Ishikawa (cell line): Measurements from ENCODE around the gene CD52.

ENCODE experiments used
- CEBPB ChIP-seq: IDR thresholded peaks from 2 replicates; pipeline ENCODE4 v1.6.1; 2012
- CREB1 ChIP-seq: IDR thresholded peaks from 2 replicates; pipeline ENCODE4 v1.6.1; 2012; ENCODE audit warnings: low read depth
- EGR1 ChIP-seq: IDR thresholded peaks from 2 replicates; pipeline ENCODE4 v1.6.1; 2012
- EP300 ChIP-seq: IDR thresholded peaks from 2 replicates; pipeline ENCODE4 v1.6.1; 2012; ENCODE audit warnings: borderline replicate concordance
- FOXM1 ChIP-seq: IDR thresholded peaks from 2 replicates; pipeline ENCODE4 v1.6.1; 2012; ENCODE audit warnings: low read depth, borderline replicate concordance
- MAX ChIP-seq: IDR thresholded peaks from 2 replicates; pipeline ENCODE4 v1.6.1; 2012
- NFIC ChIP-seq: IDR thresholded peaks from 2 replicates; pipeline ENCODE4 v1.6.1; 2012
- RAD21 ChIP-seq: IDR thresholded peaks from 2 replicates; pipeline ENCODE4 v1.6.1; 2012; ENCODE audit warnings: low read depth
- REST ChIP-seq: IDR thresholded peaks from 2 replicates; pipeline ENCODE4 v1.6.1; 2012; ENCODE audit warnings: low read depth, mild to moderate bottlenecking
- TAF1 ChIP-seq: IDR thresholded peaks from 2 replicates; pipeline ENCODE4 v1.6.1; 2012; ENCODE audit warnings: low read depth, mild to moderate bottlenecking
- TEAD4 ChIP-seq: IDR thresholded peaks from 2 replicates; pipeline ENCODE4 v1.6.1; 2012
- USF1 ChIP-seq: IDR thresholded peaks from 2 replicates; pipeline ENCODE4 v1.6.1; 2012

GRCh38 chr1:26318338-26319064, 743 bp downstream of the CD52 start:
- TF ChIP-seq RAD21 (no peak), NFIC (no peak), EGR1 (no peak), EP300 (no peak), MAX (no peak), REST (no peak), TAF1 (no peak), USF1 (no peak), CEBPB (no peak), TEAD4 (no peak), FOXM1 (no peak), CREB1 (no peak)
